ENCODE measurements around the gene DYNC2H1.

Gene DYNC2H1

DNA sequence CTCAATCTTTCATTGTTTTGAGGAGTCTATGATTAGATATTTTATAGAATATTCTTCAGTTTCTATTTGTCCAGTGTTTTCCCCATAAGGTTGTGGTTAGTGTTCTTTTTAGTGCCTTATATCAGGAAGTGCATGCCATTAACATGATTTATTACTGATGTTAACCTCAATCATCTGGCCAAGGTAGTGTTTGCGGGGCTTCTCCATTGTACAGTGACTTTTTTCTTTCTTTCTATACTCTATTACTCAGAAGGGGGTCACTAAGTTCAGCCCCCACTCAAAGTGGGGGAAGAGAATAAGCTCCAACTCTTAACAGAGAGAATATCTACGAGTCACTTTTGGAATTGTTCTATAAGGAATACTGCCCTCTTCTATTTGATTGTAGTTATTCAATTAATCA lies 415.8 kb downstream of the DYNC2H1 start:
- no peak overlapping the region for H3K4me3 ChIP-seq (ENCODE audit: low read depth, low read length)
- DNase-seq (ENCODE audit: low read depth): no peak
- TF ChIP-seq, protein P1, sequence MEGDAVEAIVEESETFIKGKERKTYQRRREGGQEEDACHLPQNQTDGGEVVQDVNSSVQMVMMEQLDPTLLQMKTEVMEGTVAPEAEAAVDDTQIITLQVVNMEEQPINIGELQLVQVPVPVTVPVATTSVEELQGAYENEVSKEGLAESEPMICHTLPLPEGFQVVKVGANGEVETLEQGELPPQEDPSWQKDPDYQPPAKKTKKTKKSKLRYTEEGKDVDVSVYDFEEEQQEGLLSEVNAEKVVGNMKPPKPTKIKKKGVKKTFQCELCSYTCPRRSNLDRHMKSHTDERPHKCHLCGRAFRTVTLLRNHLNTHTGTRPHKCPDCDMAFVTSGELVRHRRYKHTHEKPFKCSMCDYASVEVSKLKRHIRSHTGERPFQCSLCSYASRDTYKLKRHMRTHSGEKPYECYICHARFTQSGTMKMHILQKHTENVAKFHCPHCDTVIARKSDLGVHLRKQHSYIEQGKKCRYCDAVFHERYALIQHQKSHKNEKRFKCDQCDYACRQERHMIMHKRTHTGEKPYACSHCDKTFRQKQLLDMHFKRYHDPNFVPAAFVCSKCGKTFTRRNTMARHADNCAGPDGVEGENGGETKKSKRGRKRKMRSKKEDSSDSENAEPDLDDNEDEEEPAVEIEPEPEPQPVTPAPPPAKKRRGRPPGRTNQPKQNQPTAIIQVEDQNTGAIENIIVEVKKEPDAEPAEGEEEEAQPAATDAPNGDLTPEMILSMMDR (IDR thresholded peaks at IDR 0.05; ENCODE audit: control insufficient read depth, extremely low read depth, insufficient read depth): no peak

DNA sequence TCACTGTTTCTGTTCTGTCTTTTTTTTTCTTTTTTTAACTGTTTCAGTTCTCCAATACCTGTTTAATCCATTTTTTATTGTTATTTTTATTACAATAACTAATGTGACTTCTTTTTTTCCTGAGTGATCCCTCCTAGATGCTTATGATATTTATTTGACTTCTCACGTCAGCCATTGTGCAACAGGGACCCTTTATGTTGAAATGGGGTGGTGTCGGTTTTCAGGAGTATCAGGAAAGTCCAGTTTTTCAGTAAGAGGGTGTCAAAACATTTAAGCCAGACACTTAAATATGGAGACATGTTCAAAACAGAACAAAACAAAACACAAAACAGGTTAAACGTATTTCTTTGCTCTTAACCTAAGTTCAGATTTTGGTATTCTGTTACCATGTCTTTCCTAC lies 418.8 kb downstream of the DYNC2H1 start:
- TF ChIP-seq, protein P1 (IDR thresholded peaks at IDR 0.05; ENCODE audit: control insufficient read depth, extremely low read depth, insufficient read depth): no peak
- no peak for DNase-seq (ENCODE audit: low read depth)
- no peak overlapping the region for H3K4me3 ChIP-seq (ENCODE audit: low read depth, low read length)

DNA sequence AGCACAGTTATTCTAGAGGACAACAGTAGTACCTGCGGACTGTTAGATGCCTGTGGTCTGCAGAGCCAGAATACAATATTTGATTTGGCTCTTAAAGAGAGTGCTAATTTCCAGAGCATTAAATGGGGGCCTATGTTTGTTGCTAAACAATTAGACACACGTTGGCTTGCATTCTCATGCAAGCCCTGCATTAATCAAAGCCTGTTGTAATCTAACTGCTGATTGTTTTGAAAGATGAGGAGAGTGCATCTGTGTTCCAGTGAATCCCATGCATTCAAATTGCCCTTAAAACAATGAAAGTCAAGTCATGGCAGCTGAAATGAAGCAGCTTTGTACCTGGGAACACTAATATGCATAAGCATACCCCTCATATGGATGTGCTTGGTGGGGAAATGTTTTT lies 419.4 kb downstream of the DYNC2H1 start:
- TF ChIP-seq, protein P1 (IDR thresholded peaks at IDR 0.05; ENCODE audit: control insufficient read depth, extremely low read depth, insufficient read depth): no peak
- H3K4me3 ChIP-seq (ENCODE audit: low read depth, low read length): no peak overlapping the region

DNA sequence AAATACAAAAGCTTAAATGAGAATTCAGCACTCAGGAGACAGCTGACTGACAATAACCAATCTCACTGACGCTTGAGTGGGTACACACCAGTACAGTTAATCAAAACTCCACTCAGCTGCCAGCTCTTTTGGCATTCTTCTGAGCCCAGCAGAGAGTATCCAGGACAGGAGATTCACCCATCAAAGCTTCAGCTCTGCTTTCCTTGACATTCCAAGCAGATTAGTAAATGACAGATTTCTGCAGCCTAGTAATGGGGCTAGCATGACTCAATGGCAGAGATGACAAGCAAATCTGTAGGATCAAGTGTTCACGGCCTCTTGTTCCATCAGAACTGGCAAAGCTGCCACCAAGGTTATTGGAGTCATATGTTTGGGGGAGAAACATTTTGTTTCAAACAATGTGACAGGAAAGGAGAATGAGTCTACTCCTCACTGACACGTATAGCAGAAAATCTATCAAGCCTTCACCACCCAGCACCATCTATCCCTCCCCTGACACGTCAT lies 420.0 kb downstream of the DYNC2H1 start:
- TF ChIP-seq, protein P1 (IDR thresholded peaks at IDR 0.05; ENCODE audit: control insufficient read depth, extremely low read depth, insufficient read depth): no peak
- DNase-seq (ENCODE audit: low read depth): no peak
- no peak overlapping the region for H3K4me3 ChIP-seq (ENCODE audit: low read depth, low read length)

More for the DNA sequence above, 419.4 kb downstream of the DYNC2H1 start:
- no peak for DNase-seq (ENCODE audit: low read depth)

Measured in LNCaP clone FGC (cell line).